Skeletal muscle cell (primary cell): Measurements from ENCODE around the gene DST.

Experiments used
- DNase-seq: peaks from one replicate; pipeline ENCODE4 v3.0.0-alpha.2; 2010; ENCODE audit warnings: low read depth
- H3K4me3 ChIP-seq: 2 replicates; pipeline ENCODE4 v1.5.1; 2011; ENCODE audit warnings: low read depth, mild to moderate bottlenecking, control low read depth, low read length, moderate library complexity

Gene DST

DNA sequence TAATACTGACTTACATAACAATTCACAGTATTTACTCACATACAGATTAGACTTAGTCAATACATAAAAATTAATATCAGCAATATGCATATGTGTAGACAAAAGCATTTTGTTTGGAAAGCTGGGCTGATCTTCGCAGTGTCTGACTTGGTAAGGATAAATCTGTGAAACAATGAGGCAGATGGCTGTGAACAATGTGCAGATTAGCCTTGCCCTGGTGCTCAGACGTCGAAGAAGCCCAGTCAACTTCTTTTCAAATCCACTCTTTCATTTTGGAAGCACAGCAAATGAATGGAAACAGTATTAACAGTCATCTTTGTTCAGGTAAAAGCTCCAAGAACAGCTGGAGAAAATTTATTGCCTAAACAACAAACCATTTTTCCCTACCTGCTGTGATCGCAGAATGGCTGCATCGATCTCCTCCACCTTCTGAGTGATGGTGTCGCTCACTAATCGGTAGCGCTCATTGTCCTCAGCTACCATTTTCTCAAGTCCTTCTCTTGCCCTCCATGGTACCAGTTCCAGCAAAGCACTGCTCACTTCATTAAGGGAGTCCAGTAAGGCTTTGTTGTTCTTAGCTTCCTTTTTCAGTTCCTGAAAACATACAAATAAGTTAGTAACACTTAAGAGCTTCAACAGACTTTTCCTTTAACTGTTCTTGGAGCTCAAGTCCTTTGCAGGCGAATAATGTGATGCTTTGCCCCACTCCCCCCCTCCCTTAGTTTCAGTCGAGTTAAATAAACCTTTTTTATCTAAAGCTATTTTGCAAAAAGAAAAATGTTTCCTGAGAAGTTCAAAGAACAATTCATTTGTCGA, 116.5 kb downstream of the DST start:
- H3K4me3 ChIP-seq: no peak overlapping the region
- no peak for DNase-seq

DNA sequence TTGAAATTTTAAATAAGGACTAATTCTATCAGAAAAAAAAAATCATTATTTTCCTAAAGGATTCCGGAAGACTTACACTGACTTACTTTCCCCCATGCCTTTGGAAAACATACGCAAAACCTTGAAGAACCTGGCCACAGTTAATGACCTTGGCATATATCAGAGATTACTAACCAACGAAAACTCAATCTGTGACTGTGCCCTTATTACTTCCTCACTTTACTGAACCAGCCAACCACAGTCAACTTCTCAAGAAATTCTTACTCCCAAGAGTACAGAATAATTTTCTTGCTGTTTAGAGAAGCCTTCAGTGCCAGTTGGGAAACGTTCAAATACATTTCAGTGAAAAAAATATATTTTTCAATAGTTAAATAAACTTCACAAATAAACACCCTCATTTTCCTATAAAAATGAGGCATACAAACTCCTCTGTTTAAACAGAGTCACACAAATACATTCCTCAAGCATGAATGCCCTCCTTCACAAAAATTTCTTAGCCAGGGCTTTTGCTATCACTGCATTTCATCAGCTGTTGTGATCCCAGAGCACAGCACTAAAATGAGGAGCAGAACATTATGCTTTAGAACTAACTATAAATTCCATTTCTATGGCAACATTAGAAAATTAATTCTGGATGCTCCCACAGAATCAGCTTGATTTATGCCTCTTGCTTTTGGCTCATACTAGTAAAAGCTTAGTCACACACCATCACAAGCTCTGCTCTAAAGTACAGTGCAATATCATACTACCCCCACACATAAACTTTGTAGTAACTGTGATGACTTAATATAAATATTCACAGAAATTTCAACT, 117.6 kb downstream of the DST start:
- H3K4me3 ChIP-seq: no peak overlapping the region
- DNase-seq: peak; percentile 91

DNA sequence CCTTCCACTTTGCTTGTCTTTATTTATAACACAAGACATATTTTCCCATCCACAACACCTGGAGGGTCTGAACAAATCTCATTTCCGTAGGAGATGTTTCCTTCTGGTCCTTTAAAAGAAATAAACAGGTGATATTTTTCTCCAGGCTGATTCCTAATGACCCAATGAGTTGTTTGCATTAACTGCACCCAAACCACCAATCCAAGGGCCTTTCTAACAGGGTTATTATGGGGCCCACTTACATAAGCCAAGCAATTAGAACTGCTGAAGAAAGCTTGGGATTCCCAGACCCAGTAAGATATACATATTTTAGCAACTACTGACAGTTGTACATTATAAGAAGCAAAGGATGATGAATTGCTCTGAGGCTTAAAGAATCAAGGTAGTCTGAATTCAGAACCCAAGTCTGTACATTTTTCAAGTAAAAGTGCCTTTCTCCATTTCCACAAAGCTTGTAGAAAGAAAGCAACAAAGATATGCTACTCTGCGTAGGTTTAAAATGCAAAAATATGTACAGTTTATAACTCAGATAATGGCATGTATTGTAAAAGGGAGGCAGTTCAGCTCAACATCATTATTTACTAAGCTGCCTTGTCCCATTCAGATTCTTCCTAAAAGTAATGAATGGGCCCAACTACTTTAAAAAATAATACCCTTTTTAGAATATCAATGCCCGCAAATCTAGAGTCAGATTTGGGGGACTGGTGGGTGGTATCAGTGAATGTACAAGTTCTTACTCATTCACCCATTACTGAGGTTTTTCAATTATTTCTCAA, 120.0 kb downstream of the DST start:
- no peak for DNase-seq
- no peak overlapping the region for H3K4me3 ChIP-seq

DNA sequence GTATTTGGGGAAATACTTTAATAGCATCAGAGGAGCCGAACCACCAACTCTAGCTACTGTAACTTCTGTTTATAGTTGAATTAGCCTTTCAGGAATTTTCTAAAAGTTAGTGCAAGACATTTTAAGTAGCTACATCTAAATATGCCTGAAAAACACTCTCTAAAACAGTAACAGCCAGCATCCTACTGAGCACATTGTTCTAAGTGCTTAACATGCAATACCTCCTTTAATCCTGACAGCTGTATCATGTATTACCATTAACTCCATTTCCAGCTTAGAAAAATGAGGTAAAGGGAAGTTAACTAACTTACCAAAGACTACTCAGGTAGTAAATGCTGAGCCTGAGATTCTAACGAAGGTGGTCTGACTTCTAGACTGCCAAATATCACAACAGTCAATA, 120.7 kb downstream of the DST start:
- no peak for DNase-seq
- no peak overlapping the region for H3K4me3 ChIP-seq

DNA sequence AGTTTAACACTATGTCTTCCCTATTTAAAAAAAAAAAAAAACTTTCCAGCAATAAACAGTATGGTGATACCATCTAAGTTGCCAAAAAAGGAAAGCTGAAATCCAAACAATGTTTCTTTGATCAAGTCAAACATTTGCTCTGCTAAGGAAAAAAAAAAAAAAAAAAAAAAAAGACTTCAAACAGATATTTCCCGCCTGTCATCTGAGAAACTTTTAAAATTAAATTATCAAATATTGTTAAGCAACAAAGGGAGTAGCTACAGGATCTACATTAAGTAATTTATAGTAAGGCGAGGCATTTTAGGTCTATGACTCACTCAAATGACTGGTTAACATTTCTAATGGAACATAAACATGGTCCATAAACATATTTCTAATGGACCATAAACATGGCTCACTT, 121.2 kb downstream of the DST start:
- H3K4me3 ChIP-seq: no peak overlapping the region

DNA sequence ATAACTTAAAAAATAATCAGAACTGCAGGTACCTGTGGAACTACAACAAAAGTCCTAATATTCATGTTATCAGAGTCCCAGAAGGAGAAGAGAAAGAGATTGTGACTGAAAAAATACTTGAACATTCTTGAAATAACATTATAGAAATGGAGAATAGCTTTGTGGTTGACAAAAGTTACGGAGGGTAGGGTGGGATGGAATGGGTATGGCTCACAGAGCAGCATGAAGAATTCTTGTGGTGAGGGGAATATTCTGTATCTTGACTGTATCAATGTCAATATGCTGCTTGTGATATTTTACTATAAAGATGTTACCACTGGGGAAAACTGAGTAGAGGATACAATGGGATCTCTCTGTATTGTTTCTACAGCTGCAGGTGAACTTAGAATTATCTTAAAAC, 122.5 kb downstream of the DST start:
- H3K4me3 ChIP-seq: no peak overlapping the region
- no peak for DNase-seq

More for the DNA sequence above, 121.2 kb downstream of the DST start:
- DNase-seq: no peak

DNA sequence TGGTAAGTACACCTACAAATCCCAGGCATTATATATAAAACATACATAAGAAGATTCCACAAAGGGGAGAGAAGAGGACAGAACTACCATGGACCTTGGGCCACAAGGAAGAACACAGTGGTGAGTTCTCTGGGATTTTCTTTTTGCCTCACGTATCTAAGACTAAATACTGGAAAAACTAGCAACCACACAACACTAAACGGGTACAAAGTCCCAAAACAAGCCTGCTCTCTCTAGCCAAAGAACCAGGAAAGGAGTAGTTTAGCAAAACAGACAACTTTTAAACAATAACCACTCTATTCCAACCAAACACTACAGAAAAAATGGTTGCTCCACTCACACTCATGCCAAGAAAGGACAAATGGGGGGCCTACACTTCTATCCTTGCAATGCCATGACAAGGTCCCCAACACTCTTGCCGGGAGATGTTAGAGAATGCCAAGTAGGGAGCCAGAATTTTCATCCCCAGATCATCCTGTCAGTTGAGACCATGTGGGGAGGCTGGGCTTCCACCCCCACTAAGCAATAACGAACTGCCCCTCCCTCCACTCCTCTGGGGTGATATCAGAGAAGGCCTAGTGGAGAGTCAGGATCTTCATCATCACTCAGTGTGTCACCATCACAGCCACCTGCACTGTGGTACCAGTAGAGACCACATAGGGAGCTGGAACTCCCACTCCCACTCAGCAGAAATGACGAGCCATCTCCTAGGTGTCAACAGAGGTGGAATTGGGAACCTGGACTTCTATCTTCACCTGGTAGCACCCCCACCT, 123.5 kb downstream of the DST start:
- no peak for DNase-seq
- no peak overlapping the region for H3K4me3 ChIP-seq

DNA sequence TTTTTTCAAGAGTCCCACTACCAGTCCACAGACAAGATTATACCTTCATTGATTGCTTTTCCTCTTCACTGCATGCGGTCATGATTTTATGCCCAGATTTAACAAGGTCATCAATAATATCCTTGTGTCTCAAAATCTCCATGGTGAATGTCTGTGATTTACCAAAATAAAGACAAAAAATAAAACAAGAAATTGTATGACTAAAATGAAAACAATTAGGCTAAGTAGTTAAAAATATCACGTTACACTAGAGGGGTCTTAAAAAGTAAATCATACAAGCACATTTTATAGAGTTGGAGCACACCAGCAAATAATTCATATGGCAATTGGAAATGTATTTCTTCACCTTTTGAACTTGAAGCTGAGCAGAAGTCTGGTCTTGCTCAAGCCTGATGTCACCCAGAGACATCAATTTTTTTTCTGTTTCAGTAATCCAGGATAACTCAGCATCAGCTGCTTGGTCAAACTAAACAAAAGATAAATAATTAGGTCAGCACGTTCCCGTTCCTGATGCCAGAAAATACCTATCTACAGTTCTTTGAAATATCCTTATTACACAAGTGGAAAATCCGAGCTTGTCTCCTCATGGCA, 125.4 kb downstream of the DST start:
- DNase-seq: peak; percentile 68
- H3K4me3 ChIP-seq: no peak overlapping the region

DNA sequence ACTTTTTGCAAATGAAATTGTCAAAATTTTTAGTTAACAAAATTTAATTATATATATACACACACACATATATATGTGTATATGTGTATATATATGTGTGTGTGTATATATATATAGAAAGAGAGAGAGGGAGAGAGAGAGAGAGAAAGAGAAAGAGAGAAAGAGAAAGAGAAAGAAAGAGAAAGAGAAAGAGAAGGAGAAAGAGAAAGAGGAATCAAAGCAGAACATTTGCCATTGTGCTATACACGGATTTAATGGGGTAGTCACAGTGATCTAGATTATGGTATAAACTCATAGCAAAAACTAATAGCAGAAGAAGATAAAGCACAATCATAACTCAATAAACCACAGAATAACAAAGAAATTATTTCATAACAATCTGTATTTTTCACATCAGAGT, 126.7 kb downstream of the DST start:
- DNase-seq: no peak
- no peak overlapping the region for H3K4me3 ChIP-seq

DNA sequence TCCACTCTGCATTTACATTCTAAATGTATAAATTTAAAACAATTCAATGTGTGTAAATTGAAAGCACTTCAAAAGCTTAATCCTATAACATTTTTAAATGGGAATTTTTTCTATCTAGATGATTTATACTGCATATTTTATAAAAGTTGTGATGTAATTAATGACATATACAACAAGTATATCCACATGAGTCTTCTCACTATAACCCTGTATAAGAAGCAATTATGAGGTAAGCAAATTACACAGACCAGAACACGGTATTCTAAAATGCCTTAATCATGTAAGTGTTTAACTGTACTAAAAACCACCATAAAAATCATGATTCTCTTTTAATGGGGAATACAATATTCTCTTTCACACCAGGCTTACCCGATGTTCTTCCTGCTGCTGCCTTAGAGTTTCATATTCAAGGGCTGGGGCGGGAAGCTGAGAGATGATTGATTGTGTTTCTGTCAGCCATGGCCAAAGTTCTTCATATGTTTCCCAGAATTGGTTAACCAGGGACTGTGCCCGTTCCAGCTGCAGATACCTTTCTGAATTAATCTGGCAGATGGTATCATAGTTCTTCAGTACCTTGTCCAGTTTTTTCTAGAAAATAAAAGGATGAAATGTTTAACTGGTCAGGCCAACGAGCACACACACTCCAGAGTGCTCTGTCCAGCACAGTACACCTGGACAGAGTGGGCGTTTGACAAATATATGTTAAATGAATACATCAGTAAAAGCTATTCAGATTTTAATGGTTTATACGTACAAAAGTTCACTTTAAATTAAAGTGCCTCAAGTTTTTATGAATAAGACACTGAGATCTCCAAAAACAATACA, 127.4 kb downstream of the DST start:
- H3K4me3 ChIP-seq: no peak overlapping the region

DNA sequence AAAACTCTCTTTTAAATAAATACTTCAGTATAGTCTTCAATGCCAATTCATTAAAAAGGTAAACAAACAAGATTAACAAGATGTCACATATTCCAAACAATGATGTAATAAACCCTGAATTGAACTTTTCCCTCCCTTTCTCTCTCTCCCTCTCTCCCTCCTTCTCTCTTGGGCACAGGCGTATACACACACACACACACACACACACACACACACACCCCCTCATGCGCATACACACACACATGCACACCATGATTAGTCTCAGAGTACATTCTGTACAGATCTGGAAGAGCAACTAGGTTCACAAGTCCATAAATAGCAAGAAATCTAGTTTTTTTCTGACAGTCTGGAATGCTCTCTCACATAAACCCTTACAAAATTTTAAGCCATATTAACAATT, 128.3 kb downstream of the DST start:
- DNase-seq: peak; percentile 69

More for the DNA sequence above, 127.4 kb downstream of the DST start:
- DNase-seq: no peak

DNA sequence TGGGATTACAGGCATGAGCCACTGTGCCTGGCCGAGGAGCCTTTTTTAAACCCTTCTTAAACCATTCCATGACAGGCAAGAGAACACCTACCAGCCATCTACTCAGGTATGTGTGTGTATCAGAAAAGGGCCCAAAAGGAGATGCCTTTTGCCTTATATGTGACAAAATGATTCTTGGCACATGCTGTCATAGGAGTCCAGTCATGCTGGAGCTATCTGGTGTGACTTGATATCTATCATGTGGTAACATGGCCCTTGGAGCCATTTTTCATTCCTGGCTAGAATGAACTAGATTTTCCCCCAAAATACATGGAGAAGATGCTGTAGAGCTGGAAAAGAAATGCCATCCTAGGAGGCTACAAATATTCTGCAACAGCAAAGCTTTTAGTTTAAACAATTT, 129.1 kb downstream of the DST start:
- H3K4me3 ChIP-seq: no peak overlapping the region

More for the DNA sequence above, 128.3 kb downstream of the DST start:
- H3K4me3 ChIP-seq: no peak overlapping the region

DNA sequence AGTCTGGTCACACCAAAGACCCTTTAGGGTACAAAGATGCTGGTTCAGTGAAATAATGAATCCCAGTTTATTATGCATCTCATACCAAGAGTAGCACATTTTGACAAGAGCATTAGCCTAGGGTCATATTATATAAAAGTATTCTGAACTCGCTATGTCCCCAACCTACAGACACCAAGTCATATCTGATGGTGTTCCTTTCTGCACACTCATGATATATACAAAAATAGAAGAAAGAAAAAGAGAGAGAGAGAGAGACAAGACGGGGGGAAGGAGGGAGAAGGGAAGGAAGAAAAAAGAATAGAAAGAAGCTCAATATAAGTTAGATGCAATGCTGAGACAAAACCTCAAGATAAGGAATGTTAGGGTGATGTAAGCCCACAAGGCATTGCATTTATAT, 131.1 kb downstream of the DST start:
- no peak for DNase-seq
- H3K4me3 ChIP-seq: no peak overlapping the region

More for the DNA sequence above, 129.1 kb downstream of the DST start:
- DNase-seq: no peak

DNA sequence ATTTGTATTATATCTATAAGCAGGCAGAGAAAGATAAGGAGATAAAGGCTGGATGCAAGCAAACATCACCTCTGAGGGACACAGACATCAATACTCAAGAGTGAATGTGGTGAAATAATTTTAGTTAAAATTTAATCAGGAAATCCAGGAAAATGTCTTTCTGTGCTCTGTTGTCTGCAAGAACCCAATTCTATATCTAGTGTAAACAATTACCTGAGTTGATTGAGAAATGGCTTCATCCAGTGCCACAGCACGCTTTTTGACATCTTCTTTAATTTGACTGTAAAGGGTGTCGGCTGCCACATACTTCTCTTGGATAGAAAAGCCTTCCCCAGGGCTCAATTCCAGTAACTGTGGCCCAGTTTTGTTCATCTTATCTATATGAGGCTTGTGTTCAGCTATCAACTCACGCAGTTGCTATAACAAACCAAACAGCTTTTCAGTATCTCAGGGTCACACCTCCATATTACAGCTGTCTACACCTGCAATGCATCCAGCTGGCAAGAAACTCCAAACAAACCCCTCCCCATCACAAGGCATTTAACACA, 131.6 kb downstream of the DST start:
- no peak overlapping the region for H3K4me3 ChIP-seq
- no peak for DNase-seq

DNA sequence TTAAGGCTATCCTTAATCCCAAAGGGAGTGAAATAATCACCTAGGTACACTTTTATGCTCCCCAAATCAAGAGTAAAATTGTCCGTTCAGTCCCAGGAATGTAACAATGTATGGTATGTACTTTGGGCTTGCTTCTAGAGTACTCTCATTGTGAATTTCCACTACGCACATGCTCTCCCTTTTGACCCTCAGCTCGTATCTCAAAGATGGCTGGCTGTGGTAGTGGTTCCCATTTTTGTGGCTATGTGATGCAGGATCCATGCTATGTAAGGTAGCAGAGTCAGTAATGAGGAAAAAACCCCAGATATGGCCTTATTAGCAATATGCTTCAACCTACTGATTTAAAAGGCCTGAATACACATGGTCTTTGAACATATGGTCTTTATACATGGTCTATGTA, 133.7 kb downstream of the DST start:
- no peak overlapping the region for H3K4me3 ChIP-seq
- no peak for DNase-seq

DNA sequence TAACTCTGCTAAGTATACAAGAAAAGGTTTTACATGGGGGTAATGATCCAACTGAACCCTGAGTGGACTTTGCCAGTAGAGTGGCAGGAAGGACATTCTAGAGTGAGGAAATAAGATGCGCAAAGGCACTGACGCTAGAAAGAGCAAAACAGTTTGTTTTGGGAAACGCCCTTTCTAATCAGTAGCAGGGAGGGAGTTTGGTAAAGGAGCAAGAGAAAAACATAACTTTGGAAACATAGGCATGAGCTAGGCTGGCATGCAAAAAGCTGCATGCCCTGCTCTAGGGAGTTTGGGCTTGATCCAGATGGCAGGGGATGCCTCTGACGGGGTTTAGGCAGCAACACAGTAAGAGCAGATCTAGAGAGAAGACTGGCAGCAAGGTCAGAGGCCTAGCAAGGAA, 135.2 kb downstream of the DST start:
- H3K4me3 ChIP-seq: no peak overlapping the region
- DNase-seq: no peak

DNA sequence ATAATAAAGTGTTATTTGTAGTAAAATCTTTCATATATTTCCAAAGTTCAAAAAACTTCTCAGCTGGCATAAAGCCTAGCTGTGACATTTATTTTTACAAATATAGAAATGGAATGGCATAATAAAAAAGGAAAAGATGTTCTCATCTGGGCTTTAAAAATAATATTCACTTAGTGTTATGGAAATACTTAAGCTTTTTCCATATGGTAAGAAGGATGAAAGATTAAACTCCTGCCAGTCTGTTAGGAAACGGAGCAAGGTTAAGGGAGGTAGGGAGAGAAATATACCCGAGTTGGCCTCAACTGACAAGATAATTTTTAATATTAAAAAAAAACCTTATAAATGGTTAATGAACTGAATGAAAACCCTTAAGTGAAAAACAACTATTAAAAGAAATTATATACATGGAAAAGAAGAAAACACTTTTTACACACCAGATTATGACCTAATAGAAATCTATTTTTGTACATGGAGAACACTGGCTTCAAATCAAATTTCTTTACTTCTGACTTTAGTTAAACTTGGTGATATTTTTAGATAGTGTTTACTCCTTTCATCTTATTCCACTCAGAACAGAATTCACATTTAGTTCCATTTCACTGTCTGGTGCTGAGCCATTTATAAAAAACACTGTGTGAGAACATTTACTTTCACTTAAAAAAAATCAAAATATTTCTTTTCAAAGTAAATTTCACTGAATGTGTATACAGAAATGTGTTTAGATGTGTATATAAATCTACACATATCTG, 137.0 kb downstream of the DST start:
- no peak for DNase-seq
- H3K4me3 ChIP-seq: no peak overlapping the region
